GM12872 (cell line): ENCODE data around the gene DUSP23.

ENCODE experiments used
- CTCF ChIP-seq: IDR thresholded peaks from 3 replicates; pipeline ENCODE4 v1.5.1; 2011; ENCODE audit warnings: low read depth, mild to moderate bottlenecking, low read length, moderate library complexity; ENCODE audit not compliant: insufficient read depth

Gene DUSP23

DNA sequence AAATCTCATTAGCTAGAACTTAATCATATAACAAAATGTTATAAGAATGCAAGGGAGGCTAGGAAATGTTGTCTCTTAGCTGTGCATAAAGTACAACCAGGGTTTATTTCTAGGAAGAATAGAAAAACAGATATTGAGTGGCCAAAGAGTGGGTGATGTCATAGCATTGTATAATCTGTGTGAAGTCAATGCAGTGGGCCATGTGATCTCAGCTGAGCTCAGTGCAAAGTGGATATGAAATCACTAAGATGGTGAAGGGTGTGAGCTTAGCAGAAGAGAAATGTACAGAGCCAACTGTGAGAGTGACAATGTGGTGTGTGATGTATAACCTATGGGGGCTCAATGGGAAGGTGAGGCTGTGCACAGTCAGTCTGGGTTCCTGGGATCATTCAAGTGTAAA is 29.7 kb upstream of the DUSP23 start:
- TF ChIP-seq CTCF: no peak

GRCh38 chr1:159752135-159752580 is 28.6 kb upstream of the DUSP23 start:
- TF ChIP-seq CTCF: no peak

- no peak for TF ChIP-seq CTCF
These were observed 27.4 kb upstream of the DUSP23 start for GRCh38 chr1:159753386-159753785.

- TF ChIP-seq CTCF: no peak
These were observed 25.2 kb upstream of the DUSP23 start for GRCh38 chr1:159755451-159756007.

DNA sequence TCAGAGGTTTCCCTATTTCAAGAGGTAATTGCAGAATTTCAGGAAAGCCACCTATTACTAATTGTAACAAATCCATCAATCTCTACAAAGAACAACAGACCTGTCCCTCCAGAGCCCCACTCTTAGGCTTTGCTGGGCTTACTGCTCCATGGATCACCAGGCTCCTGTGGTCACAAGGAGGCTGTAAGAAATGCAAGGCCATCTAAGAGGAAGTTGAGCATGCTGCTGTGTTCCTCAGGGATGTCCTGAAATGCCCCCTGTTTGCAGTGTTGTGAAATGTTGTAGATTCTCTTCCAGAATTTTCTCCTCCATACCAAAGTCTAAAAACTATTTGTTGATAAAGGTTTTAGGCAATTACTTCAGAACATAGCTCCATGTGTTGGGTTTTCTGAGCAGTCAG is 24.4 kb upstream of the DUSP23 start:
- no peak for TF ChIP-seq CTCF

DNA sequence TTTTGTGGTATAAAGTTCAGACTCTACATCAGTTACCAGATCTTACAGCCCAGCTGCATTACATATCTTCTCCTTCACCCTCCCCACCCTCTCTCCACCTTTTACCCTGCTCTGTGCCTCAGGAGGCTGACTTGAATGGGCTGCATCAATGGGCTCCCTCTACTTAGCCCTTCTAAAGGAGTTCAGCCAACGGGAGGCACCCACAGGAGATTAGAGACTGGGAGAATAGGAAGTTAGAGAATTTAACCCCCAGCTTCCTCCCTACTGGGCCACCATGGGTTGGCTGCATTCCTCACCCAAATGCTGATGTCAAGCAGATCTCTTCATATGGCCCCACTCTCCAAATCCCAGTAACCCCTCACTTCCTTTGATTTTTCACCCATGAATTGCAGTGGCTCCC is 17.1 kb upstream of the DUSP23 start:
- no peak for TF ChIP-seq CTCF

- no peak for TF ChIP-seq CTCF
These were observed 15.0 kb upstream of the DUSP23 start for GRCh38 chr1:159765806-159766205.
